VCaP (cell line): ENCODE results near the gene CADM2.

Experiments used
- H3K27ac ChIP-seq: fragments of 450-650 bp; 2 replicates; pipeline ENCODE4 v1.5.1; 2017
- TF ChIP-seq, protein P1 (sequence below): fragments of 450-650 bp; conservative IDR thresholded peaks from 2 replicates; pipeline ENCODE4 v1.5.1; 2017; ENCODE audit warnings: mild to moderate bottlenecking, moderate library complexity

CADM2 gene

DNA sequence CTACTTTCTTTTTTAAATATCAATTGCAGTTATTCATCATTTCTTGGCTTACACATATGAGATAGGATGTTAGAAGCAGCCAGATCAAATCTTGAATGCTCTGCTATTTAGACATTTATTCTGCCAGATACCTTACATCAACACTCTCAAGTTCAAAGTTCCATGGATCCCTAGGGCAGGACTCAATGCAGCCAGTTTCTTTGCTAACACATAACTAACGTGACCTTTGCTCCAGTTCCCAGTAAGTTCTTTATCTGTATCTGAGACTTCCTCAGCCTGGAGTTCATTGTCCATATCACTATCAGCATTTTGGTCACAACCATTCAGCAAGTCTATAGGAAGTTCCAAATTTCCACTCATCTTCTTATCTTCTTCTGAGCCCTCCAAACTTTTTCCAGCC is 1092.3 kb downstream of the CADM2 start:
- TF ChIP-seq, protein P1, sequence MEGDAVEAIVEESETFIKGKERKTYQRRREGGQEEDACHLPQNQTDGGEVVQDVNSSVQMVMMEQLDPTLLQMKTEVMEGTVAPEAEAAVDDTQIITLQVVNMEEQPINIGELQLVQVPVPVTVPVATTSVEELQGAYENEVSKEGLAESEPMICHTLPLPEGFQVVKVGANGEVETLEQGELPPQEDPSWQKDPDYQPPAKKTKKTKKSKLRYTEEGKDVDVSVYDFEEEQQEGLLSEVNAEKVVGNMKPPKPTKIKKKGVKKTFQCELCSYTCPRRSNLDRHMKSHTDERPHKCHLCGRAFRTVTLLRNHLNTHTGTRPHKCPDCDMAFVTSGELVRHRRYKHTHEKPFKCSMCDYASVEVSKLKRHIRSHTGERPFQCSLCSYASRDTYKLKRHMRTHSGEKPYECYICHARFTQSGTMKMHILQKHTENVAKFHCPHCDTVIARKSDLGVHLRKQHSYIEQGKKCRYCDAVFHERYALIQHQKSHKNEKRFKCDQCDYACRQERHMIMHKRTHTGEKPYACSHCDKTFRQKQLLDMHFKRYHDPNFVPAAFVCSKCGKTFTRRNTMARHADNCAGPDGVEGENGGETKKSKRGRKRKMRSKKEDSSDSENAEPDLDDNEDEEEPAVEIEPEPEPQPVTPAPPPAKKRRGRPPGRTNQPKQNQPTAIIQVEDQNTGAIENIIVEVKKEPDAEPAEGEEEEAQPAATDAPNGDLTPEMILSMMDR = no peak
- H3K27ac ChIP-seq = no peak overlapping the region

DNA sequence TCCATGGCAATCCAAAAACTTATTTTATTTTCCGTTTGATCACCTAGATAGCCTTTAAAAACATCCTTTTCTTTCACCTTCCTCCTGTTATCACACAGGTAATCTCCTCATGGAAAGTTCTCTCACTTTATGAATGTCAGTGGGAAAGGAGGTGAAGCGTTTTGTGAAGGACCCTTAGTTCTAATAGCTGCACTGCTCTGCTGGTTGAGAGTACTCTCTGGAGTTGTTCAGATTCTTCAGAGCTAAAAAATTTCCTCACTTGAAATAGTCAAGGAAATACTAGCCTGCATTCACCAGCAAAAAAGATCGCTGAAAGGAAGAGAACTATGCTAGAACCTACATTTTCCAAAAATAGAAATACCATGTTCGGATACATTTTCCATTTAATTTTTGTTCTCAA is 1097.2 kb downstream of the CADM2 start:
- H3K27ac ChIP-seq = no peak overlapping the region
- TF ChIP-seq, protein P1 = no peak

DNA sequence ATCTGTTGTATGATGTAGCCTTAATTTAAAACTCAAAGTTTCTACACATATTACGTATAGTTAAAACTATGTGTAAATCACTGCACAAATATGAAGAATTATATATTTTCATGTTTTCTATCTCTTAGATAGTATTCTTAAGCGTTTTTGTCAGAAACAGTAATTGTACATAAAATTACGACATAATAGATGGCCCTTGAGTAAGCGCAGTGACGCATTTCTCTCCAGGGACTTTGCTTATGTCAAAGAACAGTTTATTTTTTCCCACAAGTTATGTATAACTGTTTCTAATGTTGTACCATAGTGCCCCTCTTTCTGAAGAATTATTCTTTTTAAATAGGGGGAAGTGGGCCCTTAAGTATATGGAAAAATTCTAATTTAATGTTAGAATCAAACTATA is 1098.2 kb downstream of the CADM2 start:
- TF ChIP-seq, protein P1 = no peak
- no peak overlapping the region for H3K27ac ChIP-seq

DNA sequence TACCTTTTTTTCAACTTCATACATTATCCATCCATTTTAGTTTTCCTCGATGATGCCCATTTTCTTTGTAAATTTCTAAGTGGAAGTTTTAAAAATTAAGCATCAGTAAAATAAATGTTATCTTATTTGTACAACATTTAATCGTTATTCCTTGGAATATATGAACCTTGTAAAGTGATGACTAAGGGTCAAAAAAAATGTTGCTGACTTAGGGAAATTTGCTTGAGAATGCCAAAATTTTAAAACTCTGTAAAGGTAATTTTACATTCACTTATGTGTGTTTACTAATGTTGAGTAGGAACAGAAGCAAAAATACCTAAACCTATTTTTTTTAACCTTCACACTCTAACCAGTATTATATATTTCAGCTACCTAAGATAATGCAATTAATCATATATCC is 1115.0 kb downstream of the CADM2 start:
- TF ChIP-seq, protein P1 = no peak
- no peak overlapping the region for H3K27ac ChIP-seq

DNA sequence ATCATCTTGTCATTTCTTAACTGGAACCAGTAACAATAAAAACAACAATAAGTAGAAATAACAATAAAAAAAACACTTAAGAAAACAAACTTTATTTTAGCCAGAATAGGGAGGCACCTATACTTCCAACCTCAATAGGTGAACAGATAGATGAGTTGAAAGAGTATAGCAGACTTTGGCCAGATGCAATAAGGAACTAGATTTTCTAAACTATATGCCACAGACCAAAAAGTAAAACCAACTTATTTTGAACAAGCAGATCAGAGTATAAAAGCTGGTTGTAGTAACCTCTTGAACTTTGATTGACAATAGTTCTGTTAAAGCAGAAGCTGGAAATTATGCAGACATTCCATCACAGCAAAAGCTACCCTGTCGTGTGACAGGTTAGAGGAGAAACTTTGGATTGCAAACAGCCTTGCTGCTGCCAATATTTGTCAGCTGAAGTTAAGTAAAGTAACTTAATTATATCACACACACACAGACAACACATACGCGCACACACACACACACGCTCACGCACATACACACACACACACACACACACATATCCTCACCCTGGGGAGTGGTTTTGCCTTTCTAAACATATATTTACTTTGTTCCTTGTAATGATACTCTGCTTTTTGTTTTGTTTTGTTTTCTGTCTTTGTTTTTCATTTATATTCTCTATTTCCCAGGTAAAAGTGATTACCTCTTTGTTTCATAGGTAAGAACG is 1128.5 kb downstream of the CADM2 start:
- TF ChIP-seq, protein P1 = no peak
- no peak overlapping the region for H3K27ac ChIP-seq

DNA sequence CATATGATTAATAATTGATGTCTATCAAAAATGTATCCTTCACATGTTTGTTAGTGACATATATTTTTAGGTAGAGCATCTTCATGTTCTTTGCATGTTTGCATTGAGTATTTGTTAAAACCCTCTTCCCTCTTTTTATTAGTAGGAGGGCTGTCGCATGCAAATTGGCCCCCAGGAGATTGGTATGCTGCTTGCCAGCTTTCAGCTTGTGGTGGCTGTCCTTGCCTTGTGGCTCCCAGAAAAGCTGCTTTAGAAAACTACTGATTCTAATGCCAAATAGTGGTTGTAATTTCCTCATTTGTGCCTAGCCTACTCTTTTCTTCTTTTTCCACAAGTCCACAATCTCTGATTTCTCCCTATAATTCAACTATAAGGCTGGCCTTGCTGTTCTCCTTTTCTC is 1145.4 kb downstream of the CADM2 start:
- TF ChIP-seq, protein P1 = no peak
- H3K27ac ChIP-seq = no peak overlapping the region

DNA sequence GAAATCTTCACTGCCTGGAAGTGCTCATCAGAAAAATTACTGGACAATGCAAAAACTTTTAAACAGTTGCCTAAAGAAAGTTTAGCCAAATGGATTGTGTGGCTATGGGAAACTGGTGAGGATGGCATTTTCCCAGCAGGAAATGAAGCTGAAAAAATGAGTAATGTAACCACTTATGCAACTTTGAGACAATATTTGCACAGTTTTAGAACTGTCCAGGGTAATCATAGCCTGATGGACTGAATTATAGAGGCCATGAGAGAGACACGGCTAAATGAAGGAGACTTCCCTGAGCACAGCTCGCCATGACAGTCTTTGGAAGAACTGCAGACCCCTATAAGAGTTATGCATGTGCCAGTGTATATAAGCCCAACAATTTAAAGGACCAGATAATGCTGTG is 1150.6 kb downstream of the CADM2 start:
- TF ChIP-seq, protein P1 = no peak
- no peak overlapping the region for H3K27ac ChIP-seq
